Measurements from ENCODE around the gene TCAP.

DNA sequence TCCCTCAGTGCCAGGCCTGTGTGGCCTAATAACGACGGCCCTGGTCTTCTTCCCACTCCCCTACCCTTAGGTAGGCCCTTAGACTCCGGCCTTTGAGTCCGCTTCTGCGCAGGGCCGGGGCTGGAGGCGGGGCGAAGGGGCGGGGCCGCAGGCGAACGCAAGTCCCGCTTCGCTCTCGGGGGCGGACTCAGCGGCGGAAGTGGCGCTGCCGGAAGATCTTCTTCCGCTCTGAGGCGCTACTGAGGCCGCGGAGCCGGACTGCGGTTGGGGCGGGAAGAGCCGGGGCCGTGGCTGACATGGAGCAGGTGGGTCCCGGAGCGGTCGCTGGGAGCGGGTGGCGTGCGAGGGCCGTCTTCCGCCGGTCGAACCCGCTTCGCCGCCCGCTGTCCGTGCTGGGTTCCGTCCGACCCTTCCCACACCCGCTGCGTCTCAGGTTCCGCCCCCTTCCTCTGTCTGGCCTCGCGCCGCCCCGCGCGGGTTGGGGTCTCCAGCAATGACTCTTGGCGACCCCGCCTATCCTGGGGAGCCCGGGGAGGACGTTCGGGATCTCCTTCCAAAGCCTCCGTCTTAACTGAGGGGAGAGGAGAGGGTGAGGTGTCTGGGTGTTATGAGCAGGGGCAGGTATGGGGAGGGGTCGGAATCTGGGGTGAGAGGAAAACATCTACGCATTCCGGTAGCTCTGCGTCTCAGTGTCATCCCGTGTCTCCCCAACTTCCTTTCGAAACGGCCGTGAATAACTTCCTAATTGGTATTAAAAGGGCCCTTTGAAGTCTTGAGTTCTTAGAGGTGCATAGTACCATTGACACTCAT is 28.0 kb upstream of the TCAP start, which contains the start of gene STARD3:
- TF ChIP-seq, protein P1, sequence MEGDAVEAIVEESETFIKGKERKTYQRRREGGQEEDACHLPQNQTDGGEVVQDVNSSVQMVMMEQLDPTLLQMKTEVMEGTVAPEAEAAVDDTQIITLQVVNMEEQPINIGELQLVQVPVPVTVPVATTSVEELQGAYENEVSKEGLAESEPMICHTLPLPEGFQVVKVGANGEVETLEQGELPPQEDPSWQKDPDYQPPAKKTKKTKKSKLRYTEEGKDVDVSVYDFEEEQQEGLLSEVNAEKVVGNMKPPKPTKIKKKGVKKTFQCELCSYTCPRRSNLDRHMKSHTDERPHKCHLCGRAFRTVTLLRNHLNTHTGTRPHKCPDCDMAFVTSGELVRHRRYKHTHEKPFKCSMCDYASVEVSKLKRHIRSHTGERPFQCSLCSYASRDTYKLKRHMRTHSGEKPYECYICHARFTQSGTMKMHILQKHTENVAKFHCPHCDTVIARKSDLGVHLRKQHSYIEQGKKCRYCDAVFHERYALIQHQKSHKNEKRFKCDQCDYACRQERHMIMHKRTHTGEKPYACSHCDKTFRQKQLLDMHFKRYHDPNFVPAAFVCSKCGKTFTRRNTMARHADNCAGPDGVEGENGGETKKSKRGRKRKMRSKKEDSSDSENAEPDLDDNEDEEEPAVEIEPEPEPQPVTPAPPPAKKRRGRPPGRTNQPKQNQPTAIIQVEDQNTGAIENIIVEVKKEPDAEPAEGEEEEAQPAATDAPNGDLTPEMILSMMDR (IDR thresholded peaks at IDR 0.05) = no peak
- TF ChIP-seq, protein P2, sequence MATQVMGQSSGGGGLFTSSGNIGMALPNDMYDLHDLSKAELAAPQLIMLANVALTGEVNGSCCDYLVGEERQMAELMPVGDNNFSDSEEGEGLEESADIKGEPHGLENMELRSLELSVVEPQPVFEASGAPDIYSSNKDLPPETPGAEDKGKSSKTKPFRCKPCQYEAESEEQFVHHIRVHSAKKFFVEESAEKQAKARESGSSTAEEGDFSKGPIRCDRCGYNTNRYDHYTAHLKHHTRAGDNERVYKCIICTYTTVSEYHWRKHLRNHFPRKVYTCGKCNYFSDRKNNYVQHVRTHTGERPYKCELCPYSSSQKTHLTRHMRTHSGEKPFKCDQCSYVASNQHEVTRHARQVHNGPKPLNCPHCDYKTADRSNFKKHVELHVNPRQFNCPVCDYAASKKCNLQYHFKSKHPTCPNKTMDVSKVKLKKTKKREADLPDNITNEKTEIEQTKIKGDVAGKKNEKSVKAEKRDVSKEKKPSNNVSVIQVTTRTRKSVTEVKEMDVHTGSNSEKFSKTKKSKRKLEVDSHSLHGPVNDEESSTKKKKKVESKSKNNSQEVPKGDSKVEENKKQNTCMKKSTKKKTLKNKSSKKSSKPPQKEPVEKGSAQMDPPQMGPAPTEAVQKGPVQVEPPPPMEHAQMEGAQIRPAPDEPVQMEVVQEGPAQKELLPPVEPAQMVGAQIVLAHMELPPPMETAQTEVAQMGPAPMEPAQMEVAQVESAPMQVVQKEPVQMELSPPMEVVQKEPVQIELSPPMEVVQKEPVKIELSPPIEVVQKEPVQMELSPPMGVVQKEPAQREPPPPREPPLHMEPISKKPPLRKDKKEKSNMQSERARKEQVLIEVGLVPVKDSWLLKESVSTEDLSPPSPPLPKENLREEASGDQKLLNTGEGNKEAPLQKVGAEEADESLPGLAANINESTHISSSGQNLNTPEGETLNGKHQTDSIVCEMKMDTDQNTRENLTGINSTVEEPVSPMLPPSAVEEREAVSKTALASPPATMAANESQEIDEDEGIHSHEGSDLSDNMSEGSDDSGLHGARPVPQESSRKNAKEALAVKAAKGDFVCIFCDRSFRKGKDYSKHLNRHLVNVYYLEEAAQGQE (IDR thresholded peaks at IDR 0.05; ENCODE audit: insufficient read depth in 1 of 2, low read depth in 2 of 2, low read length in 1 of 2) = no peak
- TF ChIP-seq POLR2AphosphoS5 (IDR thresholded peaks at IDR 0.05; ENCODE audit: low read depth, low read length) (peak; percentile 44; the same call in 1 of the 2 replicates), SIN3A (IDR thresholded peaks at IDR 0.05; ENCODE audit: borderline replicate concordance, insufficient read depth, low read depth, low read length) (no peak), TCF7L2 (IDR thresholded peaks at IDR 0.05; ENCODE audit: low read depth, low read length) (no peak)
